MCF 10A (cell line): Measurements from ENCODE around the gene KRTAP5-10. TPM values are rescaled to one million over a fixed set of nuclear protein-coding genes. Genes with fewer than 3 reads are reported as not detected.
A peak's percentile ranks its signal among the peaks of the same experiment; 100 is the strongest.
"Not testable (repeated sequence)": the region's sequence is repeated elsewhere in the genome, so short reads cannot be mapped to it uniquely, and the experiment has no call there.

ENCODE experiments used
- BruUV-seq: library from RNA; stranded (reverse); fragments of 400-500 nt; replicated peaks from 2 replicates; lab custom pipeline; 2021; lab: Mats Ljungman, UMichigan
- CTCF ChIA-PET: fragments of 300-600 bp; sonication (Branson Sonifier 250); formaldehyde crosslinking; extraction: SDS; loops from one replicate; lab custom pipeline; 2021; ENCODE audit warnings: antibody characterized with exemption, inconsistent platforms; lab: Yijun Ruan, JAX
- POLR2A ChIA-PET: fragments of 300-600, 350-650 bp; sonication (Branson Sonifier 250); formaldehyde crosslinking; extraction: SDS; loops from one replicate; lab custom pipeline; 2020; ENCODE audit warnings: antibody characterized with exemption, inconsistent platforms; lab: Yijun Ruan, JAX
- DNase-seq: peaks from one replicate; pipeline ENCODE4 v3.0.0-alpha.2; 2018; ENCODE audit not compliant: unreplicated experiment
- H3K27ac Mint-ChIP-seq: one replicate; pipeline ENCODE4 v1.8.0; 2022; ENCODE audit warnings: mild to moderate bottlenecking, low read depth, mixed read lengths; ENCODE audit not compliant: unreplicated experiment
- H3K27me3 Mint-ChIP-seq: one replicate; pipeline ENCODE4 v1.8.0; 2022; ENCODE audit warnings: mixed read lengths; ENCODE audit not compliant: insufficient read depth, unreplicated experiment
- H3K36me3 Mint-ChIP-seq: one replicate; pipeline ENCODE4 v1.8.0; 2022; ENCODE audit warnings: mild to moderate bottlenecking, moderate library complexity, mixed read lengths; ENCODE audit not compliant: insufficient read depth, unreplicated experiment
- H3K4me1 Mint-ChIP-seq: one replicate; pipeline ENCODE4 v1.8.0; 2022; ENCODE audit warnings: mixed read lengths; ENCODE audit not compliant: insufficient read depth, unreplicated experiment
- H3K4me3 Mint-ChIP-seq: one replicate; pipeline ENCODE4 v1.8.0; 2022; ENCODE audit warnings: mild to moderate bottlenecking, moderate library complexity, mixed read lengths; ENCODE audit not compliant: unreplicated experiment
- H3K9me3 Mint-ChIP-seq: one replicate; pipeline ENCODE4 v1.8.0; 2022; ENCODE audit warnings: mixed read lengths; ENCODE audit not compliant: unreplicated experiment
- CTCF ChIP-seq: fragments of 200-600 bp; IDR thresholded peaks from one replicate; pipeline ENCODE4 v1.8.0; 2022; ENCODE audit warnings: antibody characterized with exemption, mild to moderate bottlenecking; ENCODE audit not compliant: unreplicated experiment
- intact Hi-C: fragments of 100-400 bp; cut with micrococcal nuclease; formaldehyde crosslinking; loops from 2 replicates; pipeline ENCODE4 v1.14.1; 2022
- total RNA-seq: library from RNA; stranded (reverse); gene quantifications from 2 replicates; pipeline ENCODE4 v1.2.3, GENCODE V29; 2022

Gene KRTAP5-10
- total RNA-seq, 1 experiment from 2014 or later: not detected

DNA sequence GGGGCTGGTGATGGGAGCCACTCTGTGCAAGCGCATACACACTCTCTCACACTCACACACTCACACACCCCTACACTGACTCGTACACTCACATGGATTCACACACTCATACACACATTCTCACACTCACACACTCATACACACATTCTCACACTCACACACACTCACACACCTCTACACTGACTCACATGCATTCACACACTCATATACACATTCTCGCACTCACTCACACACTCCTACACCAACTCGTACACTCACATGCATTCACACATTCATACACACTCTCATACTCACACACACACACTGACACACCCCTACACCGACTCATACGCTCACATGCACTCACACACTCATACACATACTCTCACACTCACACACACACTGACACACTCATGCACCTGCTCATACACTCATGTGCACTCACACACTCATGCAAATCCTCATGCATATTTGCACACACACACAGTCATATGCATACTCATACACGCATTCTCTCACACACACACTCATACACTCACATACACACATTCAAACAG is 12.2 kb downstream of the KRTAP5-10 start:
- intact Hi-C loops: no loop called here
- ChIA-PET CTCF (no interaction called here), POLR2A (no interaction called here)
- Mint-ChIP-seq H3K4me1 (no peaks in the 10 kb centered on the region), H3K9me3 (no peaks in the 10 kb centered on the region), H3K4me3 (no peak overlapping the region), H3K27ac (no peak overlapping the region), H3K27me3 (no peaks in the 10 kb centered on the region), H3K36me3 (no peaks in the 10 kb centered on the region)
- BruUV-seq: no TSS peak
- TF ChIP-seq CTCF: no peak
- no peak for DNase-seq

DNA sequence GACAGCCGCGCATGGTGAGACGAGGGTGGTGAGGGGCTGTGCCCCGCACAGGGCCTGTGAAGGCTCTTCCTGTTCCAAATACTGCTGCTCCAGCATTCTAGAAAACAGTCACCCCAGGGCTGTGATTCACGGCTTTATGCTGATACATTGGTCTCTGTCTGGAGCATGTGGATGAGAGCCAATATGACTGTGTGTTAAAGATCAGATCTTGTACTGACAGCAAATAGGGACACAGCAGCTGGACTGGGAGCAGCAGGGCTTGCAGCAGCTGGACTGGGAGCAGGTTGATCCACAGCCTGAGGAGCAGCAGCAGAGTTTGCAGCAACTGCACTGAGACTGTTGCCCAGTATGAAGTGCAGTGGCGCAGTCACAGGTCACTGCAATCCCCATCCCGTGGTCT is 14.2 kb downstream of the KRTAP5-10 start:
- H3K9me3 Mint-ChIP-seq, H3K36me3 Mint-ChIP-seq, BruUV-seq, H3K4me3 Mint-ChIP-seq, intact Hi-C loops, H3K4me1 Mint-ChIP-seq, H3K27ac Mint-ChIP-seq, H3K27me3 Mint-ChIP-seq, DNase-seq: not testable (repeated sequence)
- ChIA-PET CTCF (interaction anchor here (0.6 to 2.2 kb wide), 4 partner anchors 11 to 34 kb away, joined by 3 to 6 read pairs (median 4); no protein-coding TSS in a partner anchor), POLR2A (interaction anchor here (1.1 kb wide), 1 partner anchor 154 kb away, joined by 4 read pairs; no protein-coding TSS in a partner anchor)

DNA sequence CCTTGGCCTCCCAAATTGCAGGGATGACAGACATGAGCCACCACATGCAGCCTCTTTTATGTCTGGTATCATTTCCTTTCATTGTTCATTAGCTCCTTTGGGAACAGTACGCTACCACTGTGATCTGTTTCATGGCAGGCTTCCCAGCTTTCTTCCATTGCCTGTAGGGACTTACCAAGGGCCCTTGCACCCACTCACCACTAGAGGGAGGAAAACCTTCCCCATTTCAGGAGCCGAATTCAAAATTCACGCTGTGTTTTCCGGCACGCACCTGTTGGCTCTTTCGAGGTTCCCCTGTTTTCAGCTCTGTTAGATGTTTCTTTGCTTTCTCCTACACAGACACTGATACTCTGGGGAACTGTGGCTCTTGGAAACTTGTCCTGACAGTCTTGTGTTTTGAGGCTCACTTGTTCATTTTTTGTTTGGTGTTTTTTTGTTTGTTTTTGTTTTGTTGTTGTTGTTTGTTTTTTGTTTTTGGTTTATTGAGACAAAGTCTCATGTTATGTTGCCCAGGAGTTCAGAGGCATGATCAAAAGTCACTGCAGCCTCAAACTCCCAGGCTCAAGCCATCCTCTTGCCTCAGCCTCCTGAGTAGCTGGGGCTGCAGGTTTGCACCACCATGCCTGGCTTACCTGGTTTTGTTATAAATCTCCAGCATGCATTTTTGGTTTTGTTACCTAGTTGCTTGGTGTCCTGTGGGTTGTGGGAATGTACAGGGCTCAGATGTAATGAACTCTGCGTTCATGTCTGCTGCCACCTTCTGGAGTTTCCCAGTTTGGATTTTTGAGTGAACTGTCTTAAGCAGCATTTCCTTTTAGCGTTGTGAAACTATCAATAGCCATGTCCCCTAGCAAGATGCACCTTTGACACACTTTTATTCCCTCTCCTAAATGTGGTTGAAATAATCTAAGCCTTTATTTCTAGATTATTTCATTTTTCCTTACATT is 15.0 kb downstream of the KRTAP5-10 start:
- intact Hi-C loops: no loop called here
- peak; percentile 81 for TF ChIP-seq CTCF
- Mint-ChIP-seq H3K27me3 (no peaks in the 10 kb centered on the region), H3K4me1 (no peaks in the 10 kb centered on the region), H3K9me3 (no peaks in the 10 kb centered on the region), H3K36me3 (no peaks in the 10 kb centered on the region), H3K27ac (no peak overlapping the region), H3K4me3 (no peak overlapping the region)
- ChIA-PET CTCF (interaction anchor here (0.6 to 2.2 kb wide), 7 partner anchors 12 to 1069 kb away, joined by 3 to 6 read pairs (median 3); no protein-coding TSS in a partner anchor), POLR2A (interaction anchor here (1.1 kb wide), 1 partner anchor 154 kb away, joined by 4 read pairs; no protein-coding TSS in a partner anchor)
- peak; percentile 78 for DNase-seq
- no TSS peak for BruUV-seq

DNA sequence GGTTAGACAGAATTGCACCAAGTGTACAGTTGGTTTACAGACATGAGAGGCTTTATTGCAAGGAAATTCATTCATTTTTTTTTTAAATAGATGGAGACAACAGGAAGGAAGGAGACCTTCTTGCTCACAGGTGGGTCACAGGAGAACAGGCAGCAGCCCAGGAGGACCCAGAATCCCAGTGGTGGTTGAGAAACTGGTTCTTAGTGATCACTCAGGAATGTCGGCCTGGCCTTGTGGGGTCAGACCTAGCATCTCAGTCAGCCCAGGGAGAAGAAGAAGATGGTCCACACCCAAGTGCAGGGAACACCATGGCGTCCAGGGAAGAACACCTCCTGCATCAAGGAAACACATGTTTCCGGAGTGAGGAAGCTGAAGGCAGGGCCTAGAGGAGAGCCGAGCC is 16.5 kb downstream of the KRTAP5-10 start:
- H3K27me3 Mint-ChIP-seq: no peaks in the 10 kb centered on the region
- H3K4me1 Mint-ChIP-seq: no peaks in the 10 kb centered on the region
- no peaks in the 10 kb centered on the region for H3K36me3 Mint-ChIP-seq
- no peak for DNase-seq
- no peak overlapping the region for H3K4me3 Mint-ChIP-seq
- TF ChIP-seq CTCF: no peak
- intact Hi-C loops: no loop called here
- BruUV-seq: no TSS peak
- H3K9me3 Mint-ChIP-seq: no peaks in the 10 kb centered on the region
- CTCF ChIA-PET: interaction anchor here (0.6 kb wide), 2 partner anchors 77 to 202 kb away, joined by 3 read pairs; no protein-coding TSS in a partner anchor
- POLR2A ChIA-PET: no interaction called here
- H3K27ac Mint-ChIP-seq: no peak overlapping the region
